Measurements from ENCODE around the gene BET1. TPM values are rescaled to one million over a fixed set of nuclear protein-coding genes. Genes with fewer than 3 reads are reported as not detected.

BET1 gene
- total RNA-seq, 1 donor, result 20.6 TPM

- H3K36me3 ChIP-seq (ENCODE audit: insufficient read depth, low read length), result no peaks in the 10 kb centered on the region
- DNase-seq (ENCODE audit: insufficient read length, low spot score, missing footprints), result no peak
Observed at GRCh38 chr7:94016786-94017185, 12.6 kb upstream of the BET1 start.

DNA sequence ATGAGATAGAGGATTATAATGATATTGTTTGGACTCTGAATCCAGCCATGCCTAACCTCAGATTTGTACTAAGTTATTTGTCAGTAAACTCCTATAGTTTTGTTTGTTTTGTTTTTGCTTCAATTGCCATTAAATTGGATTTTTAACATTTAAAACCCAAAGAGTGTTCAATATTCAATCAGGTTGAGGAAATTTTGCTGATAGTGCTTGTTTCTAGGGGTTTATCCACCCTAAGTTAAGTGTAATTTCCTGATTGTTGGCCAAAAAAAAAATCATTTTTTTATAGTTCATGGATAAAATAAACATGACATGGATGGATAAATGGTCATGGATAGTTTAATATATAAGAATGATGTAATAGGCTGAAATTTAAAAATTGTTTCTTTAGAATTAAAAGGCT is 11.4 kb upstream of the BET1 start:
- H3K4me3 ChIP-seq (ENCODE audit: insufficient read depth, low read length), result no peak overlapping the region
- H3K27me3 ChIP-seq (ENCODE audit: insufficient read depth, low read length), result peaks cover 14% of the 10 kb centered on the region
- TF ChIP-seq, protein P1, sequence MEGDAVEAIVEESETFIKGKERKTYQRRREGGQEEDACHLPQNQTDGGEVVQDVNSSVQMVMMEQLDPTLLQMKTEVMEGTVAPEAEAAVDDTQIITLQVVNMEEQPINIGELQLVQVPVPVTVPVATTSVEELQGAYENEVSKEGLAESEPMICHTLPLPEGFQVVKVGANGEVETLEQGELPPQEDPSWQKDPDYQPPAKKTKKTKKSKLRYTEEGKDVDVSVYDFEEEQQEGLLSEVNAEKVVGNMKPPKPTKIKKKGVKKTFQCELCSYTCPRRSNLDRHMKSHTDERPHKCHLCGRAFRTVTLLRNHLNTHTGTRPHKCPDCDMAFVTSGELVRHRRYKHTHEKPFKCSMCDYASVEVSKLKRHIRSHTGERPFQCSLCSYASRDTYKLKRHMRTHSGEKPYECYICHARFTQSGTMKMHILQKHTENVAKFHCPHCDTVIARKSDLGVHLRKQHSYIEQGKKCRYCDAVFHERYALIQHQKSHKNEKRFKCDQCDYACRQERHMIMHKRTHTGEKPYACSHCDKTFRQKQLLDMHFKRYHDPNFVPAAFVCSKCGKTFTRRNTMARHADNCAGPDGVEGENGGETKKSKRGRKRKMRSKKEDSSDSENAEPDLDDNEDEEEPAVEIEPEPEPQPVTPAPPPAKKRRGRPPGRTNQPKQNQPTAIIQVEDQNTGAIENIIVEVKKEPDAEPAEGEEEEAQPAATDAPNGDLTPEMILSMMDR (IDR thresholded peaks at IDR 0.05; ENCODE audit: extremely low read depth, low read depth, low read length), result no peak
- no peaks in the 10 kb centered on the region for H3K36me3 ChIP-seq (ENCODE audit: insufficient read depth, low read length)
- H3K9me3 ChIP-seq (ENCODE audit: low read depth, low read length), result no peaks in the 10 kb centered on the region
- DNase-seq (ENCODE audit: insufficient read length, low spot score, missing footprints), result no peak
- no peak overlapping the region for H3K27ac ChIP-seq (ENCODE audit: low read depth, low read length)
- H3K79me2 ChIP-seq (ENCODE audit: insufficient read depth, low read length), result no peaks in the 10 kb centered on the region
- H3K4me1 ChIP-seq (ENCODE audit: insufficient read depth, low read length), result no peaks in the 10 kb centered on the region
- no peaks in the 10 kb centered on the region for H4K20me1 ChIP-seq (ENCODE audit: insufficient read depth, low read length)
- no peak overlapping the region for H3K4me2 ChIP-seq (ENCODE audit: insufficient read depth, low read length)
- no peak overlapping the region for H2AFZ ChIP-seq (ENCODE audit: low read length)

More at GRCh38 chr7:94016786-94017185, 12.6 kb upstream of the BET1 start:
- H3K27me3 ChIP-seq (ENCODE audit: insufficient read depth, low read length), result peaks cover 14% of the 10 kb centered on the region
- H3K4me1 ChIP-seq (ENCODE audit: insufficient read depth, low read length), result no peaks in the 10 kb centered on the region
- no peak overlapping the region for H2AFZ ChIP-seq (ENCODE audit: low read length)
- H3K79me2 ChIP-seq (ENCODE audit: insufficient read depth, low read length), result no peaks in the 10 kb centered on the region
- TF ChIP-seq, protein P1 (IDR thresholded peaks at IDR 0.05; ENCODE audit: extremely low read depth, low read depth, low read length), result no peak
- no peak overlapping the region for H3K4me2 ChIP-seq (ENCODE audit: insufficient read depth, low read length)
- H3K27ac ChIP-seq (ENCODE audit: low read depth, low read length), result no peak overlapping the region
- H3K4me3 ChIP-seq (ENCODE audit: insufficient read depth, low read length), result no peak overlapping the region
- no peaks in the 10 kb centered on the region for H4K20me1 ChIP-seq (ENCODE audit: insufficient read depth, low read length)
- H3K9me3 ChIP-seq (ENCODE audit: low read depth, low read length), result no peaks in the 10 kb centered on the region

DNA sequence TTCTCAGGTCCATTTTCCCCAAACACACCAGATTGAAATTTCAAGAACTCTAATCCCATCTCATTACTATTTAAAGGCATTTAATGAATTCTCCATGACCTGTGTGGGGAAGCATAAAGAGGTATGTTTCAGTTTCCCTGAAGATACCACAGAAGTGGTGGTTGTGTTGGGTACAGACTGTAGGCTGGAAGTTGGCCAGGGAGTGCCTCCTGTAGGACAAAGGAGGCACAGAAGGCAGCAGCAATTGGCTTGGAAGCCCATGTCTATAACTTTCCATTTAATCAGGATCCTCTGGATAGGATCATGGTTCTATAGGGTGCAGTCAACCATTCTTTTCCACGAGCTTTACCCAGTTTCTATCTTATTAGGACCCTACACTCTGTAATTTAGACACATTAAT is 8.6 kb upstream of the BET1 start:
- TF ChIP-seq, protein P1 (IDR thresholded peaks at IDR 0.05; ENCODE audit: extremely low read depth, low read depth, low read length), result no peak
- Histone ChIP-seq H2AFZ (ENCODE audit: low read length) (no peak overlapping the region), H3K4me1 (ENCODE audit: insufficient read depth, low read length) (no peaks in the 10 kb centered on the region), H3K36me3 (ENCODE audit: insufficient read depth, low read length) (no peaks in the 10 kb centered on the region), H3K9me3 (ENCODE audit: low read depth, low read length) (no peaks in the 10 kb centered on the region), H3K79me2 (ENCODE audit: insufficient read depth, low read length) (no peaks in the 10 kb centered on the region), H3K4me2 (ENCODE audit: insufficient read depth, low read length) (no peak overlapping the region), H3K27me3 (ENCODE audit: insufficient read depth, low read length) (peaks cover 14% of the 10 kb centered on the region), H4K20me1 (ENCODE audit: insufficient read depth, low read length) (no peaks in the 10 kb centered on the region), H3K27ac (ENCODE audit: low read depth, low read length) (no peak overlapping the region), H3K4me3 (ENCODE audit: insufficient read depth, low read length) (no peak overlapping the region)
- DNase-seq (ENCODE audit: insufficient read length, low spot score, missing footprints), result no peak

GRCh38 chr7:94011714-94012353 is 7.7 kb upstream of the BET1 start:
- no peak for DNase-seq (ENCODE audit: insufficient read length, low spot score, missing footprints)
- no peaks in the 10 kb centered on the region for H3K4me1 ChIP-seq (ENCODE audit: insufficient read depth, low read length)
- H3K9me3 ChIP-seq (ENCODE audit: low read depth, low read length), result no peaks in the 10 kb centered on the region
- no peak overlapping the region for H3K4me2 ChIP-seq (ENCODE audit: insufficient read depth, low read length)
- H3K27ac ChIP-seq (ENCODE audit: low read depth, low read length), result no peak overlapping the region
- no peaks in the 10 kb centered on the region for H4K20me1 ChIP-seq (ENCODE audit: insufficient read depth, low read length)
- no peak overlapping the region for H2AFZ ChIP-seq (ENCODE audit: low read length)
- H3K36me3 ChIP-seq (ENCODE audit: insufficient read depth, low read length), result no peaks in the 10 kb centered on the region
- no peaks in the 10 kb centered on the region for H3K79me2 ChIP-seq (ENCODE audit: insufficient read depth, low read length)
- no peak overlapping the region for H3K4me3 ChIP-seq (ENCODE audit: insufficient read depth, low read length)
- H3K27me3 ChIP-seq (ENCODE audit: insufficient read depth, low read length), result peaks cover 14% of the 10 kb centered on the region
- TF ChIP-seq, protein P1 (IDR thresholded peaks at IDR 0.05; ENCODE audit: extremely low read depth, low read depth, low read length), result no peak

Data from osteoblast (primary cell).